ENCODE data around the gene LRRC2.

The LRRC2 gene

GRCh38 chr3:46485779-46486175, 80.3 kb downstream of the LRRC2 start:
- TF ChIP-seq CTCF (IDR thresholded peaks at IDR 0.05), result no peak
- no peak for TF ChIP-seq ZFX (IDR thresholded peaks at IDR 0.05; ENCODE audit: borderline replicate concordance)

DNA sequence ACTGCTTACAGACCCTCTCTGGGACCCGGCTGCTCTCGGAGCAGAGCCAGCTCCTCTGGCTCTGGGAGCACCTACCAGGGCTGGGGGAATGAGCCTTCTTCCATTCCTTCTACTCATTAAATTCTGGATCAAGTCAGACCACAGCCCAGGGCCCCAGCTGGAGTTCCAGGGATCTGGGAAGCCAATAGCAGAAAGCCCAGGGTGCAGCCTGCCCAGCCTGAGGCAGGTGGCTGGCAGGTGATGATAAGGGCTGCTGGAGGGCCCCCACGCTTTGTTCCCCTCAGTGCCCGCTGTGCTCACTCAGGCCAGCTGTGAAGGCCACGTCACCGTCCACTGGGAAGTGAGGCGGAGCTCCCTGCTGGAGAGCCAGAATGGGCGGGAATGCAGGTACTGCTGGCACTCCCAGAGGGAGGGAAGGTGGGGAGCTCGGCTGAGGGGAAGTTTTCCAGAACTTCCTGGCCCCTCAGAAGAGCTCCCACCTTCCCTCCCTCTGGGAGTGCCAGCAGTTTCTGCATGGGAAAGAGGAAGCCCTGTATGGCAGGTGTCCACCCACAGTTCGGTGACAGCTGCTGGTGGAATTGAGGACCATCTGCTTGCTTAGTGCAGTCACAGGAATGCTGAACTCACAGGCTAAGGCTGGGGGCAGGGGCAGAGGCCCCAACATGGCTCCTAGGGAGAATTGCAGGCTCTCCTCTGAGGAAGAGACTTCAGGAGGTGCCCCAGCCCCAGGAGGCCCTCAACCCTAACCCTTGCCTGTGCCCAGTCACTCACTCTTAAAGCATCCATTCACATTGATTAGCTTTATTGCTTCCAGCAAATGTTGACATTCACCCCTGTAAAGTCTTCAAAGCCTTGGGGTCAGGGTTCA, 81.0 kb downstream of the LRRC2 start:
- TF ChIP-seq ZFX (IDR thresholded peaks at IDR 0.05; ENCODE audit: borderline replicate concordance), result no peak
- TF ChIP-seq CTCF (IDR thresholded peaks at IDR 0.05), result no peak
- H3K27ac ChIP-seq, result no peak overlapping the region

More at GRCh38 chr3:46485779-46486175, 80.3 kb downstream of the LRRC2 start:
- no peak overlapping the region for H3K27ac ChIP-seq

GRCh38 chr3:46484388-46484787, 81.7 kb downstream of the LRRC2 start:
- TF ChIP-seq CTCF (IDR thresholded peaks at IDR 0.05) (no peak), ZFX (IDR thresholded peaks at IDR 0.05; ENCODE audit: borderline replicate concordance) (no peak)
- H3K27ac ChIP-seq, result no peak overlapping the region

- no peak for TF ChIP-seq CTCF (IDR thresholded peaks at IDR 0.05)
- TF ChIP-seq ZFX (IDR thresholded peaks at IDR 0.05; ENCODE audit: borderline replicate concordance), result no peak
- H3K27ac ChIP-seq, result no peak overlapping the region
Observed at GRCh38 chr3:46483825-46484224, 82.3 kb downstream of the LRRC2 start.

DNA sequence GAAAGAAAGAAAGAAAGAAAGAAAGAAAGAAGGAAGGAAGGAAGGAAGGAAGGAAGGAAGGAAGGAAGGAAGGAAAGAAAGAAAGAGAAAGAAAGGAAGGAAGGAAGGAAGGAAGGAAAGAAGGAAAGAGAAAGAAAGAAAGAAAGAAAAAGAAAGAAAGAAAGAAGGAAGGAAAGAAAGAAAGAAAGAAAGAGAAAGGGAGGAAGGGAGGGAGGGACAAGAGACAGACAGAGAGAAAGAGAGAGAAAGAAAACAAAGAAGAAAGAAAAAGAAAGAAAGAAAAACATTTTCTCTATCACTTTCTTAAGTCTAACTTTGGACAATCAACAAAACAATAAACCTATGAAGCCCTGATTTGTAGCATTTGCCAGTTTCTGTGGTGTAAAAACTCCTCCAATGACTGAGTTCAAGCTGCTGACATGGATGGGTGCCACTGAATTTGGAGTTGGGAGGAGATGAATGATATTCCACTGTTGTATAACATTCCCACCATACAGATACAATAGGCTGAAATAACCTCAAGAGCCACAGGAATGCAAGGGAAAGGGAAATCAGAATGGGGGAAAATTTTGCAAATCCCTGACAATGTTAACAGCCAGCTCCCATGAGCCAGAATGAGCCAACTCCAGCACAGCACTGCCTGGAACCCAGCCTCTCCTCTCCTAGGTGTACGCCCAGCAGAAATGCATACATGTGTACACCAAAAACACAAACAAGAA, 83.3 kb downstream of the LRRC2 start:
- TF ChIP-seq CTCF (IDR thresholded peaks at IDR 0.05) (no peak), ZFX (IDR thresholded peaks at IDR 0.05; ENCODE audit: borderline replicate concordance) (no peak)

DNA sequence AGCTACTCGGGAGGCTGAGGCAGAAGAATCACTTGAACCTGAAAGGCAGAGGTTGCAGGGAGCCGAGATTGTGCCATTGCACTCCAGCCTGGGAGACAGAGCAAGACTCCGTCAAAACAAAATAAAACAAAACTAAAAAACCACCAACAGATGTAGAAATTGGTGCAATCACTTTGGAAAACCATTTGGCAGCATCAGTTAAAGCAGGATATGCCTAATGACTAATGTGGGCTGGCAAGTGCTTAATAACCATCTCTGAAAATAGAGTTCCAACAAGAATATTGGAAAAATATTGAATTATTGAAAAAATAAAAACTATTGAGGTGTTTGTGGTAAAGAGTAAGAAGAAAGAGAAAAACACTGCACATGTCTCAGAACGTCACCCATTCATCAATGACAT, 84.5 kb downstream of the LRRC2 start:
- TF ChIP-seq CTCF (IDR thresholded peaks at IDR 0.05) (no peak), ZFX (IDR thresholded peaks at IDR 0.05; ENCODE audit: borderline replicate concordance) (no peak)

More for the DNA sequence above, 83.3 kb downstream of the LRRC2 start:
- no peak overlapping the region for H3K27ac ChIP-seq

More for the DNA sequence above, 84.5 kb downstream of the LRRC2 start:
- no peak overlapping the region for H3K27ac ChIP-seq
